ENCODE results near the gene NUMBL.

The NUMBL gene

GRCh38 chr19:40716031-40716481 lies 25.6 kb upstream of the NUMBL start:
- DNase-seq: peak; percentile 71

- DNase-seq: peak; percentile 96
Observed at GRCh38 chr19:40714441-40715299, 24.2 kb upstream of the NUMBL start.

DNA sequence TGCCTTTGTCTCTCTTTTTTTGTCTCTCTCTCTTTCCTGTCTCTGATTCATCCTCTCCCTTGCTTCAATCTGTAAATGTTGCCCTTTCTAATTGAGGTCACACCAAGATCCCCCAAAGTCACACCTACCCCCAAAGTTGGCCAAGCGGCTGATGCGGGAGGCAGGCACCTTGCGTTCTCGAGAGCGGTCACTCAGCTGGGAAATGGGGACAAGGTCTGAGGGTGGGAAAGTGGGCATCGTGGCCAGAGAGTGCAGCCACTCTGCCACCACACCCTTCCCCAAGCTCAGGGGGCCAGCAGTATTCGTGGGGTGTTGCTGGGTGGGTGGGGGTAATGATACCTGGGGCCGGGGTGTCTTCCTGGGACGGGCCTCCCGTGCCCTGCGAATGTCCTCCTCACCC lies 23.5 kb upstream of the NUMBL start:
- DNase-seq: no peak

- DNase-seq: no peak
Observed at GRCh38 chr19:40709817-40710216, 19.4 kb upstream of the NUMBL start.

DNA sequence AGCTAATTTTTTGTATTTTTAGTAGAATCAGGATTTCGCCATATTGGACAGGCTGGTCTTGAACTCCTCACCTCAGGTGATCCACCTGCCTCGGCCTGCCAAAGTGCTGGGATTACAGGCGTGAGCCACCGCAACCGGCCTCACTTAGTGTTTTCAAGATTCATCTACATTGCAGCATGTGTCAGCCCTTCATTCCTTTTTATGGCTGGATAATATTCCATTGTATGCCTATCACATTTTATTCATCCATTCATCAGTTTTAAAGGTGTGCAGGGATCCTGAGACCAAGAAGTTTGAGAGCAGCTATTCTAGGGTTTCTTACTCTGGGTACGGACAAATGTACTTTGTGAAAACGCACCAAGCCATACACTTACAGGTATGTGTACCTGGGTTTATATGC lies 17.2 kb upstream of the NUMBL start:
- no peak for DNase-seq

- DNase-seq: no peak
Observed at GRCh38 chr19:40705950-40706619, 15.6 kb upstream of the NUMBL start.

DNA sequence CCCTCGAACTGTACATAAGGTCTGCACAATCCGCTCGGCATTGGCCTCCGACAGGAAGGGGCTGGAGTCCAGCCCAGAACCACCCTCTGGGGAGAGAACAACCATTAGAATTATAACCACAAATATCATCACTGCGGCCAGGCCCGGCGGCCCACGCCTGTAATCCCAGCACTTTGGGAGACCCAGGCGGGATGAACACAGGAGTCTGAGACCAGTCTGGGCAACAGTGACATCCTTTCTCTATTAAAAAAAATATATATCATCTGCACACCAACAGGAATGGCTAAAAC lies 14.9 kb upstream of the NUMBL start:
- no peak for DNase-seq

DNA sequence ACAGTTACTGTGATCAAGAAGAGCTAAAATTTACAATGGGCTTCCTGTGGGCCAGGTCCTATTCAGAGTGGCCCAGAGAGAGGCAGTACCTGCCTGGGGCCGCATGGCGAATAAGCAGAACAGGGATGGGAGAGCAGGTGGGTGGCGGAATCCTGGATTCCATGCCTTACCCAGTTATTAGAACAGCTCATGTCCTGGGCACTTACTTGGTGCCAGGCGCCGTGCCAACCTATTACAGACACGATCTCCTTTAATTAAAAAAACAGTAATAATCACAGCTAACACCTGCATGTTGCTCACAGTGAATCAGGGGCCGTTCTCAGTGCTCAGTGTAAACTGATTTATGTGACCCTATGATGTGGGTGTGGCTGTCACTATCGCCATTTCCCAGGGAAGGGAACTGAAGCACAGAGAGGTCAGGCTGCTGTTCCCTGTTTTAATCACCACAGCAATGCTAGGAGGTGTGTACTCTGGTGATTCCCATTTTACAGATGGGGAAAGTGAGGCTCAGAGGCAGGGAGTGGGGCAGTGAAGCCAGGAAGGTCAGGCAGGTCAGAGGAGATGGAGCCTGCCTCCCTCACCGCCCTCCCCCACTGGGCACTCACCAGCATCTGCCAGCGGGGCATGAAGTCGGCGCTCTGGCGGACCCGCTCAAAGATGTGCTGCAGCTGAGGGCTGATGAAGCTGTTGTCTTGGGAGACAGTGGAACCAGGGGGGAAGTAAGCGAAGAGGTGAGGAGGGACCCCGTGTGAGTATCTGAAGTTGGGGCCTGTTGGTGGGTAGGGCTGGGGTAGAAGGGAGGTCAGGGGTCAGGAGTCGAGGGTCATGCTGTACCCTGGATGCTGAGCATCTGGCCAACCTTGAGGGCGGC lies 14.3 kb upstream of the NUMBL start:
- no peak for DNase-seq

DNA sequence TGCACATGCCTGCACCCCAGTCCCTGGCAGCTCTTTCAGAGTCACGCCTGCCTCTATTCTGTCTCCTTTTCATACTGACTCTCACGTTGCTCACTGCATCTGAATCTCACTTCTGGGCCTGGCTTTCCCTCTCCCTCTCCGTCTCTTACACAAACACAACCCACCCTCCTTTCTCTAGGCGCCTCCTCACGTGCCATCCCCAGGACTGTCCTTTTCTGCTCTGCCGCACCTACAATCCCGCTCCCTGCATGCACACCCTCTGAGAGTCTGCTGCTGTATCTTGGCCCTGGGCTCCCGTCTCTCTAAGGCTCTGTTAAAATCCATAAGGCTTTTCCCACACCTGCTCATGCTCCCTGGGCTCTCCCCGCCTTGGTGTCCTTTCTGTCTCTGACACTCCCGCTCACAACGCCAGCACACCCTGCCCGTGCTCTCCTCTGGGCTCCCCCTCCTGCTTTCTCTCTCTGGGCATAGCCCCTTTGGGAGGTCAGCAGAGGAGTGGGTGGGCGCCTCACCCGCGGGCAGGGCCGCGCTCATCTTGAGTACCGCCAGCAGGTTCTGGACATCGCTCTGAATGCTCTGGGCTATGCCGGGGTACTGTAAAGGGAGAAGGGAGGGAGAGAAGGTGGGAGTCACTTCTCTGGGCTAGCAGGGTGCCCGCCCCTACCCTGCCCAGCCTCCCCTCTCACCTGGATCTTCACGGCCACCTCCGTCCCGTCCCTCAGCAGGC lies 12.7 kb upstream of the NUMBL start:
- no peak for DNase-seq

DNA sequence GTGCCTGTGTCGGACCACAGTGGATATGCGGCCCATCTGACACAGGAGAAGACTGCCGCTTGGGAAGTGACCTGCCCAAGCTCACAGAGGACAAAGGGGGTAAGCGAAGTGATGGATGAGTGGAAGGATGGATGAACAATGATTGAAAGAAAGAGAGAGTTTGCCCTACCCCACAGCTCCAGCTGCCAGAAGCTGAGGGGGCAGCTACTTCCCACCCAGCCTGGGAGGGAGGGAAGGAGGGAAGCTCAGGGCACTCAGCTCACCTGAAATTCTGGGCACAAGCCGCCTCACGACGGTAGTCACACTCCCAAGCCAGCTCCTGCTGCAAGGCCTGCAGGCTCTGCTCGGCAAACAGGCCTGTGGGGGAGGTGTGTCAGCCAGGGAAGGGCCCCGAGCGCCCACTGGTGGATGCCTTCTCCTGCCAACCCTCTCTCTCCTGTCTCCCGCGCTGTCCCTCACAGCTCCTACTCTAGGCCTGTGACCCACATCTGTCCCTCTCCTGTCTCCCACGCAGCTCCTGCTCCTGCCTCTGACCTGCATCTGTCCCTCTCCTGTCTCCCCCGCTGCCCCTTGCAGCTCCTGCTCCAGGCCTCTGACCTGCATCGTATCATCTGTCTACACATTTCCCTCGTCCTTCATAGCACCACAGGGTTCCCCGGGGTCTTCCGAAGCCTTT lies 12.0 kb upstream of the NUMBL start:
- DNase-seq: no peak

- no peak for DNase-seq
Observed at GRCh38 chr19:40701758-40702157, 11.3 kb upstream of the NUMBL start.

GRCh38 chr19:40700083-40700482 lies 9.6 kb upstream of the NUMBL start:
- DNase-seq: no peak

GRCh38 chr19:40697007-40697406 lies 6.6 kb upstream of the NUMBL start:
- no peak for DNase-seq

DNA sequence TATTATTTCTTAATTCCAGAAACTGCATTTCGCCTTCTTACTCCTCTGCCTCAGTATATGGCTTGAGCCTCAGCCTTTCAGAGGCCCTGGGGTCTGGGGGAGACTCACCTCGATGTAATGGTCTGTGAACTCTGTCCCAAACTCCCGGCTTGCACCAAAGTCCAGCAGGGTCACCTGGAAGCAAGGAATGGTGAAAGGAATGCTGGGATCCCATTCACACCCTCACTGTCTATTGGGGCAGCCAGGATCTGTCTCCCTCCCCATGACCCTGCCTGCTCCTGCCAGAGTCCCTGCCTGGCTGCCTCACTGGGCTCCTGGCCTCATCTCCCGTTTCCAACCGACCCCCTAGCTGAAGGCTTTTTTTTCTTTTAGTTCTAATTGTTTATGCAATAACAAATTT lies 5.4 kb upstream of the NUMBL start:
- DNase-seq: no peak

DNA sequence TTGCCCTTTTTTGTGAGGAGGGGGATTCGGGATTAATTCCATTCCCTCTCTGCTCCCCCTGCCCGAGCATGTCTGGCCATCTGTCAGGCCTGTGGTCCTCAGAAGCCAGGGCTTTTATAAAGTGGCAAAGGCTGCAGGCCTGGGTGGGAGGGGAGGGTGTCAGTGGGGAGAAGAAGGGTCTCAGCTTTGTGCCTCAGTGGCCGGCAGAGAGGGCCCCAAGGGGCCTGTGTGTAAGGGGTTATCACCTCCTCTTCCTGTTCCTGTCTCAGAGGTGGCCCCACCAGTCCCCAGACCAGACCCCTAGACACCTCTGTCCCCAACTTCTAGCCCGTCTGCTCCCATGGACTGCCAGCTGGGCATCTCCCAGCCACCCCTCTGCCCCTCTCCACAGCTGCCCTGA lies 3.4 kb upstream of the NUMBL start:
- no peak for DNase-seq

DNA sequence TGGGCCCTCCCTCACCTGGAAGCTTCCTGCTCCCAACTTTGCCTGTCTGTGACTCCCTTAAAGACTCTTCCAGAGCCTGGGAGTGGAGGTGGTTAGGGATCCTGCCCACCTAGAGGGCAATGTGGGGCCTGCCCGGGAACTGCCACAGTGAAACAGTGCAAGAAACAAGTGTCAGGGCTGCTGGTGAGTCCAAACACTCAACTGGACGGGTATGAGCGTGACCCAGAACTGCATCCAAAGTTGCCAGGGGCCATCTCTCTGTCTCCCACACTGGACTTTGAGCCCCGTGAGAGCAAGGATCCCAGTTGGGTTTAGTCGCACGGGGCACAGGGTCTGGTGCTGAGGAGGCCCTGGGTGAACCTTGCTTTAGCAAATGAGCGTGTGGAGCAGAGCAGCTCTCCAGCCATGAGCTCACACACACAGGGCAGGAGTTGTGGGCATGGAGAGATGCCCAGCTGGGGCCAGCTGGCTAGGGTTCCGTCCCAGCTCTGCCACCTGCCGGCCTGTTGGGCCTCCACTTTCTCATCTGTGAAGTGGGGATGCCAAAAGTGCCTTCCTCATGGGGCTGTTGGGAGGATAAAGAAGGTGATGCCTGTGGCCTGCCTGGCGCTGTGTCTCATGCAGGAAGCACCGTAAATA lies 2.8 kb upstream of the NUMBL start:
- DNase-seq: no peak

DNA sequence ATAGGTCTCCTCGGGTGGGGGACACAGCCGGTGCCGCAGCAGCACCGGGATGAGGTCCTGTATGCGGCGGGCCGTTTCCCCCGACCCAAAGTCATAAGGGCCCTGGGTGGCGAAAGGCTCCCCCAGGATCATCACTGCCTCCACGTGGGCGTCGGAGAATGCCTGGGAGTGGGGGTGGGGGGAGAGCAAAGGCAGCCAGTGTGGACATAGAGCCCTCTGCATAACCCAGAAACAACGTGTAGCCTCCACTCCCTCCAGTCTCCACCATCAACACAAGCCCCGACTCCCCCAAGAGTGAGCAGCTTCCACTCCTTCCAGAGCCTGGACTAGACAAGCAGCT lies 1.7 kb upstream of the NUMBL start:
- no peak for DNase-seq

- DNase-seq: no peak
Observed at GRCh38 chr19:40691421-40692211, 1.2 kb upstream of the NUMBL start.

- peak; percentile 89 for DNase-seq
Observed at GRCh38 chr19:40690693-40691420, 406 bp upstream of the NUMBL start.

- peak; percentile 34 for DNase-seq
Observed at GRCh38 chr19:40689339-40690049, 957 bp downstream of the NUMBL start.
